EL (cell line): Measurements from ENCODE around the gene SPOCD1.
"Not testable (repeated sequence)": the region's sequence is repeated elsewhere in the genome, so short reads cannot be mapped to it uniquely, and the experiment has no call there.

ENCODE experiments used
- DNase-seq: peaks from one replicate; pipeline ENCODE4 v3.0.0-alpha.2; 2016

SPOCD1 gene

DNA sequence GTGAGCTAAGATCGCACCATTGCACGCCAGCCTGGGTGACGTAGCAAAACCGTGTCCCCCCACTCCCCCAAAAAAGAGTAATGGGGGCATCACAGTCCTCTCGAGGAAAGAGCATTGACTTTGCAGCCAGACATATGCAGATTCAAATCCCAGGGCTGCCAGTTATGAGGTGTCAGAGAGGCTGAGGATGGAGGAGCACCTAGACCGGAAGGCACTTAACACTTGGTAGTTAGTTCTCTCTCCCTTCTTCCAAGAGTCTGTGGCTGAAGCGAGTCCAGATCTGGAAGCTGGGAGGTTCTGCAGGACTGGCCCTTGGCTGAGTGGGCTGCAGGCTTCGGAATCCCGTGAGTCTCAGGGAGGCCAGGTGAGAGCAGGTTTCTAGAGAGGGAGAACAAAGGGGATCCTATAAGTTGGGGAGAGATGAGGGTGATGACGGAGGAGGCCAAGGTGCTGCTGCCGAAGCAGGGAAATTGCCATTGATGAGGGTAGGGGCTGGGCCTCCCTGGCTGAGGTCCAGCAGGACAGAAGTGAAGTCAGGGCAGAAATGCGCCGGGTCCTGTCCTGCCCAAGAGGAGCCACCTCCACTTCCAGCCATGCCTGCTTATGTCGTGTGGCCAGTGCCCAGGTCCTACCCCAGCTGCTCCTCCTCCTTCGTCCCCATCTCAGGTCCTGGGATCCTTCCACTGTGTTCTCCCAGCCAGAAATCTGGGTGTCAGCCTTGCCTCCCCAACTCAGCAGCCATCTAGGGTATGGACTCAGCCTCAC lies 13.3 kb upstream of the SPOCD1 start:
- no peak for DNase-seq

DNA sequence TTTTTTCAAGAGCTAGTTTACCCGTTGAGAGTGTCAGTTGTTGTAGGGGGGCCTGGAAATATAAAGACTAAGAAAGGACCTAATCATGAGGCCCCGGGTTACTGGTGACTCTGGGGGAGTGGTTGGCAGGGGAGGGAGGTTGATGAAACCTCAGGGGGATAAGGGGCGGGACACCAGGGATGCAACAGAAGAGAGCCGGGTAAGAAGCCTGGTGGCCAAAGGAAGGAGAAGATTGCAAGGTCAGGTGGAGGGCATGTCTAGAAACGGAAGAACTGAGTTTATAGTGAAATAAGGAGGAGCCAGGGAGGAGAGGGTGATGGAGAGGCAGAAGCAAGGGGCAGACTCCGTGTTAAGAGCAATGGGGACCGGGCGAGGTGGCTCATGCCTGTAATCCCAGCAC lies 12.5 kb upstream of the SPOCD1 start:
- DNase-seq = no peak

DNA sequence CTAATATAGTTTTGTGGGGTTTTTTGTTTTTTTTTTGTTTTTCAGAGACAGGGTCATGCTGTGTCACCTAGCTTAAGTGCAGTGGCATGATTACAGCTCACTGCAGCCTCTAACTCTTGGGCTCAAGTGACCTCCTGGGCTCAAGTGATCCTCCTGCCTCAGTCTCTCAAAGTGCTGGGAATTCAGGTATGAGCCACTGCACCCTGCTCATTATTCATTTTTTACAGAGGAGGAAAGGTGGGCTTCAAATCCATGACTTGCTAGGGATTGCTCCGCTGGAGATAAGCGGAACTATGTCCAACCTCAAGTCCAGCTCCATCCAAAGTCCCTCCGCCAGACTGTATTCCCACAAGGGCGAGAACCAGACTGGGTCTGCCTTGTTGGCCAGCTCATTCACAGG lies 8.0 kb upstream of the SPOCD1 start:
- no peak for DNase-seq

DNA sequence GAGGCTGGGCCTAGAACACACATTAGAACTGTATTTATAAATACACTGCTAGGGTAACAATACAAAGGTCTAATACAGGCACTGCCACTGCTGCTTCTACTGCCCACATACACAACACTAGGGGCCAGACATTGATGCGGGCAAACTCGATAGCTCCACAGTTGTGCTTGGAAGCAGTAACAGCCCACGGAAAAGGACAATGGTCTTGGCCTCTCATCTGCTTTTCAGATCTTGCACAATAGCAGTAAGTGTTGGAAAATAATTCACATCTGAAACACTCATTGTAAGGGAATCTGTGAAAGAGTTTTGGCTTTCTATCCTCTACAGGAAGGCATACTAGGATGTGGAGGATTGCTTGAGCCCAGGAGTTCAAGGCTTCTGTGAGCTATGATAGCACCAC lies 6.9 kb upstream of the SPOCD1 start:
- DNase-seq = no peak

DNA sequence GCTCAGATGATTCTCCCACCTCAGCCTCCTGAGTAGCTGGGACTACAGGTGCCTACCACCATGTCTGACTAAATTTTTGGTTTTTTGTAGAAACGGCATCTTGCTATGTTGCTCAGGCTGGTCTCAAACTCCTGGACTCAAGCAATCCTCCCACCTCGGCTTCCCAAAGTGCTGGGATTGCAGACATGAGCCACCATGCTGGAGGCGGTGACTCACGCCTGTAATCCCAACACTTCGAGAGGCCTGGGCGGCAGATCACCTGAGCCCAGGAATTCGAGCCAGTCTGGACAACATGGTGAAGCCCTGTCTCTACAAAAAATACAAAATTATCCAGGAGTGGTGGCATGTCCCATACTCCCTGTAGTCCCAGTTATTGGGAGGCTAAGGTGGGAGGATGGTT lies 4.4 kb upstream of the SPOCD1 start:
- DNase-seq = not testable (repeated sequence)

DNA sequence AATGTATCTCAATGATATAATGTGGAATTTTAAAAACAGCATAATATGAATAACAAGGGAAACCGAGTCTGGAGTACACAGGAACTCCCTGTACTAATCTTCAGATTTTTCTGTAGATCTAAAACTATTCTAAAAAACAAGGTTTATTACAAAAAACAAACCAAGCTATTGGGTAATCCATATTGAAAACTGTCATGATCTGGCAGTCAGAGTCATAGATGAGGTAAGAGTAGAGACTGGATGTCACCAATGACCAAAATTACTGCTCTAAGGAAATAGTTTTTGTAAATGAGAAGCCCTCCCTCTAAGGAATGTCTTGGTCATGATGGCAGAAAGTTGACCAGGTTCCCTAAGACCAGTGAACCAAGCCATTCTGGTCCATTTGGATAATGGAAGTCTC lies 2.4 kb upstream of the SPOCD1 start:
- no peak for DNase-seq

DNA sequence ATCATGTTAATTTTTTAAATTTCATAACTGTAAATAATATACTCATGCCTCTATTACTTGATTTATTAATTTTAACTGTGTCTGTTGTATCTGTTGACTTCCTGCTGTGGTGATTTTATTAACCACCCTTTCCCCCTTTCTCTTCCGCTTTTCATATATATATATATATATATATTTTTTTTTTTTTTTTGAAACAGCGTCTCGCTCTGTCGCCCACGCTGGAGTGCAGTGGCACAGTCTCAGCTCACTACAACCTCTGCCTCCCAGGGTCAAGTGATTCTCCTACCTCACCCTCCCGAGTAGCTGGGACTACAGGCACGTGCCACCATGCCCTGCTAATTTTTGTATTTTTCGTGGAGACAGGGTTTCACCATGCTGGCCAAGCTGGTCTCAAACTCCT lies 1.1 kb upstream of the SPOCD1 start:
- DNase-seq = not testable (repeated sequence)

DNA sequence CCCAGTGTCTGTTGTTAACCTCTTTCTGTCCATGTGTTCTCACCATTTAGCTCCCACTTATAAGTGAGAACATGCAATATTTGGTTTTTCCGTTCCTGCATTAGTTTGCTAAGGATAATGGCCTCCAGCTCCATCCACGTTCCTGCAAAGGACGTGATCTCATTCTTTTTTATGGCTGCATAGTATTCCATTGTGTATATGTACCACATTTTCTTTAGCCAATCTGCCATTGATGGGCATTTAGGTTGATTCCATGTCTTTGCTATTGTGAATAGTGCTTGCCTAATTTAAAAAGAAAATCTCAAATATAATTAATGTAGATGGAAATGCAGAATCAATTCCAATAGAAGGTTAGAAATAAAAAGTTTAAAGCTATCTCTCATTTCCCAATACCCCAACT lies 679 bp upstream of the SPOCD1 start:
- not testable (repeated sequence) for DNase-seq

DNA sequence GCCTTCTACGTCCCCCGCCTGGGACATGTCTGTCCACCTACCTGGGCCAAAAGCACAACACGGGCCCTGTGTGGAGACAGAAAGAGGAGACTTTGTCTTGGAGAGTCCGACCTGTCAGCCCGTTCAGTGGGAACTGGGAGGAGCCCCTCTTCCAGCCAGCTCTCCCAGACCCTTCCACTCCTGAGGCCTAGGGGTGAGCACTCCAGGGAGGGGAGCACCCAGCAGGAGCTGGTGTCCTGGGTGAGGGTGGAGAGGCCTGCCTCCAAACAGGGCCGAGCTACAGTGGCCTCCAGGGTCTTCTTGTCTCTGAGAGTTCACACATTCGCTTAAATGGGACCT lies 546 bp downstream of the SPOCD1 start:
- DNase-seq = no peak

DNA sequence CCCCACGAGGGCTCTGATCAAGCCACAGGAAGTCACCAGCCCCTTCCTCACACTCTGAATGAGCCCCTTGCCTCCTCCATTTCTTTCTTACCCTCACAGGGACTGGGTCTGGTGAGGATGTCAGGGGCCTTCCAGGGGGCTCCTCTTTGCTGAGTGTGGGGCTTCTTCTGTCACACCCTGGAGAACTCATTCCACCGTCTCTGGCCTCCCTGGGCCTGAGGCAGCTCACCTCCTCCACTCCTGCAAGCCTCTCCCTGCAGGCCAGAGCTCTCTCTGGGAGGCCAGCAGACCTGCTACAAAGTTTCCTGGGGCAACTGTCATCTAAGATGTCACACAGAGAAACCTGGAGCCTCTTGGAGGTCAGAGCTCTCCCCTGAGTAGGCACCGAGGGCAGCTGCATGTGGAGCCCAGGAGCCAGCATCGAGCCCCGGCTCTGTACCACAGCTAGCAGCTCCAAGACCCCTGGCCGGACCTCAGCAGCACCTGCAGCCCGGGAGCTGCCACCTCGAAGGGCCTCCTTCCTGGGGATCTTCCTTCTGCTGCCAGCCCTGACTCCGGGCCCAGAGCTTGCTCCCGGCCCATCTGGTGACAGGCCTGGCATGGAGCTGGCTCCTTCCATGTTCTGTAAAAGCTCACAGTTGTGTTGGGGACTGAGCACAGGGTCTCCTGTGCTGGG lies 1.1 kb downstream of the SPOCD1 start:
- DNase-seq = no peak

DNA sequence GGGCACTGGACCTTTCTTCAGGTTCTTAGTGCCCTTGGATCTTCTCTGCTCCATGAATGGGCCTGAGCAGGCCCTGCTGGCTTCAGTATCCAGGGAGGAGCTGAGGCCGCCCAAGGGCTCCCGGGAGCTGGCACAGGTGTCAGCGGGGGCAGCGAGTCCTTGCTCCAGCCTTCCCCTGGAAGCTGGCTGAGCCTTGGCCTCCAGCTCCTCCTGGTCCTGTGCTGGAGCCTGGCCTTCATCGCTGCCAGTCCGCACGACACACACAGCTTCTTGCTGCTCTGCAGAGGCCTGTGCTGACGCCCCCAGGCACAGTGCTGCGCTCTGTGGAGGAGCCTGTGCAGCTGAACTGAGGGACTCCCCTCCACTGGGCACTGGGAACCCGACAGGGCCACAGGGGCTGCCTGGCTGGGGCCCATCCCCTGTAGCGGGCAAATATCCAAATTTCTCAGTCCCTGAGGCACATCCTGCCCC lies 1.7 kb downstream of the SPOCD1 start:
- DNase-seq = no peak

DNA sequence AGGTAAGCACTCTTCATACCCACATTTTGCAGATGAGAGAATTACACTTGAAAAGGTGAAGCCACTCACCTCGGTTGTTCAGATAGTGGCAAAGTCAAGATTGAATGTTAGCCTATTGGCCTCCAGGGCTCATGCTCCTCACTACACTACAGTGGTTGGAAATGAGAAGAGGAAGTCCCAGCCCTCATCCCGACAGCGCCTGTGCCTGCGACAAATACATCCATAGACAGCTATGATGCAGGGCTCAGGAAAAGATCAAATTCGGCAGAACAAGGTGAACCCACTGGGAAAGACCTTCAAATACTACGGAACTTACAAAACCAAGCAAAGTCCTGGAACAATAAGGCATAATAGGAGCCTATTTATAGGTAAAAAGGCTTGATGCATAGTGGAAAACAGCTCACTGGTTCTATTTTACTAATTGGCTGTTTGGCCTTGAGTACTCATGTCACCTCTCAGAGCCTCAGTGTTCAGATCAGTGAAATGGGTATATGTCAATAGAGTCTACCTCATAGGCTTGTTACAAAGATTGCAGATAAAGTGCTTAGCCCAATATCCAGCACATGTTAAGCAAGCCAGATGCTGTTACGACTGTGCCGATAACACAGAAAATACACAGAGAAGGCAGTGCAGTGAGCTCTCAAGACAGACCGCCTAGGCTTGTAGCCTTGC lies 3.5 kb downstream of the SPOCD1 start:
- no peak for DNase-seq

DNA sequence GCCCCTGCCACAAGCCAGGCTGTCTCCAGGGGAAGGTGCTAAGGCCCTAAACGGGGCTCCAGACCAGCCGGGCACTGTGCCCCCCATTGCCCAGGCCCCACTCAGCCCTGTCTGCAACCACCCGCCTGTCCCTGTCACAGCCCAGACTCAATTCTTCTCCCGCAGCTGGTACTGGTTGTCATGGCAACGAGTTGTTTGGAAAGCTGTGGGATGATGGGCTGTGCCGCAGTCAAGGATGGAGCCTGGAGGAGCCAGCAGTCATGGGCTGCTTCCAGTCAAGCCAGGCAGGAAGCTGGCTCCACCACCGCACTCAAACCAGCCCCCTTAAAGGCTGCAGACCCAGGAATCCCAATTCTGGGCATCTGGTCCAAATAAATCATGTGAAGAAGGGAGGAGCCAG lies 4.2 kb downstream of the SPOCD1 start:
- no peak for DNase-seq

DNA sequence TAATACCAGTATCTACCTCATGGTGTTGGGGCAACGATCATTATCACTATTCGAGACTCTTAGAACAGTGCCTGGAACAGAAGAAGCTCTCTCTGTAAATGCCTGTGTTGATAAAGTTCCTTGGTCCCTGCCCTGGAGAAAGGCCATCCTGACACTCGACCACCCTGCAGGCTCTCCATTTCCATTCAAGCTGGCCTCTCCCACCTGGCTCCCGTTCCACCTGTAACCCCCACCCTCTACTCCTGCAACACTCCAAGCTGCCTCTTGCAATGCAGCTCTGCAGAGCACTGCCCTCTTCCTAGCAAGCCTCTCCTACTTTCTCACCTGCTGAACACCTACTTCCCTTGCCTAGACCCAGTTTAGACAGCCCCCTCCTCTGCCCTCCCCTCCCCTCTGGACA lies 6.1 kb downstream of the SPOCD1 start:
- no peak for DNase-seq

DNA sequence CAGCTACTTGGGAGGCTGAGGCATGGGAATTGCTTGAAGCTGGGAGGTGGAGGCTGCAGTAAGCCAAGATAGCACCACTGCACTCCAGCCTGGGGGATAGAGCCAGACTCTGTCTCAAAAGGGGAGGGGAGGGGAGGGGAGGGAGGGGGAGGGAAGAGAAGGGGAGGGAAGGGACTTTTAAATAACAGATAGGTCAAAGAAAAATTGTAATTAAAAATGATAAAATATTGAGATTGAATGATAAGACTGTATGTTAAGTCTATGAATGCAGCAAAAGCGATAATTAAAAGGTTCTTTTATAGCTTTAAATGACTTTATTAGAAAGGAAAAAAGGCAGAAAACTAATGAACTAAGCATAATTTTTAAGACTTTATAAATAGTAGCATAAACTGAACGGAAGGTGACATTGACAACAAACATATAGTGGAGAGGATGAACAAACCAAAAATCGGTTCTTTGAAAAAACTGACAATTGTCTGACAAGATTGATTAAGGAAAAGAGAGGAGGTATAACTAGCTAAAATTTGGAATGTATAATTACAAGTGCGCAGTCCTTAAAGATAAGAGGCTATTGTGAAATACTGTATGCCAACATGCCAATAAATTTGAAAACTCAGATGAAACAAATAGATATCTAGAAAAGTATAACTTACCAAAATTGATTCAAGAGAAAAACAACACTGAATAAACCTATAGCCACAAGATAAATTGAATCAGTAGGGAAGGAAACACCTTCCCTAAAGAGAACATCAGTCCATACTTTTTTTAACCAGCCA lies 8.4 kb downstream of the SPOCD1 start:
- DNase-seq = no peak

DNA sequence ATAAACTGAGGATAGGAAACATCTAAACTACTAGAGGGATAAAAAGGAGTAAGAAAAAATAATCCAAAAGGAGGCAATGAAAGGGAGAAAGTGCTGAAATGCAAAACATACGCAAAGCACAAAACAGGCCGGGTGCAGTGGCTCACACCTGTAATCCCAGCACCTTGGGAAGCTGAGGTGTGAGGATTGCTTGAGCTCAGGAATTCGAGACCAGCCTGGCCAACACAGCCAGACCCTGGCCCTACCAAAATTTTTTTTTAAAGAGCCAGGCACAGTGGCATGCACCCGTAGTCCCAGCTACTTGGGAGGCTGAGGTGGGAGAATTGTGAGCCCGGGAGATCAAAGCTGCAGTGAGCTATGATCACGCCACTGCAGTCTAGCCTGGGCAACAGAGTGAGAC lies 10.5 kb downstream of the SPOCD1 start:
- DNase-seq = no peak

DNA sequence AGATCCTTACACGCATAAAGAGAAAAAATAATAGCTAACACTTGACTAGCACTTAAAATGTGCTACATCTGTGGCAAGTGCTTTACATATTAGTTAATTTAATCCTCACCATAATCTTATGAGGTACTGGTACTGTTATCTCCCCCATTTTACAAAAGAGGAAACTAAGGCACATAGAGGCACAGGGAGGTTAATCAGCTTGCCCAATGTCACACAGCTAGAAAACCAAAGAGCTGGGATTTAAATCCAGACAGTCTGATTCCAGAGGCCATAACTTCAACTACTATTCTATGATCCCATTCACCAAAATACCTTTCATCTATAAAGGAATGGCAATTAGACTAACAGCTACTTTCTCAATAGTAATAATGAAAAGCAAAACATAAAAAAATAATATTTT lies 11.7 kb downstream of the SPOCD1 start:
- no peak for DNase-seq

DNA sequence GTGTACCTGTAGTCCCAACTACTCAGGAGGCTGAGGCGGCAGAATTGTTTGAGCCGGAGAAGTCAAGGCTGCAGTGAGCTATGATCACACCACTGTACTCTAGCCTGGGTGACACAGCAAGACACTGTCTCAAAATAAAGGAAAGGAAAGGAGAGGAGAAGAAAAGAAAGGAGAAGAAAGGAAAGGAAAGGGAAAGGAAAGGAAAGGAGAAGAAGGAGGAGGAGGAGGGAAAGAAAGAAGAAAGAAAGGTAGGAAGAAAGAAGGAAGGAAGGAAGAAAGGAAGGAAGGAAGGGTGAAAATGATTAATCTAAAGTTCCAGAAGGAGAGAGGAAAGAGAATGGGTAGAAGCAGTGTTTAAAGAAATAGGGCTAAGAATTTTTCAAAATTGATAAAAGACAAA lies 12.2 kb downstream of the SPOCD1 start:
- no peak for DNase-seq

DNA sequence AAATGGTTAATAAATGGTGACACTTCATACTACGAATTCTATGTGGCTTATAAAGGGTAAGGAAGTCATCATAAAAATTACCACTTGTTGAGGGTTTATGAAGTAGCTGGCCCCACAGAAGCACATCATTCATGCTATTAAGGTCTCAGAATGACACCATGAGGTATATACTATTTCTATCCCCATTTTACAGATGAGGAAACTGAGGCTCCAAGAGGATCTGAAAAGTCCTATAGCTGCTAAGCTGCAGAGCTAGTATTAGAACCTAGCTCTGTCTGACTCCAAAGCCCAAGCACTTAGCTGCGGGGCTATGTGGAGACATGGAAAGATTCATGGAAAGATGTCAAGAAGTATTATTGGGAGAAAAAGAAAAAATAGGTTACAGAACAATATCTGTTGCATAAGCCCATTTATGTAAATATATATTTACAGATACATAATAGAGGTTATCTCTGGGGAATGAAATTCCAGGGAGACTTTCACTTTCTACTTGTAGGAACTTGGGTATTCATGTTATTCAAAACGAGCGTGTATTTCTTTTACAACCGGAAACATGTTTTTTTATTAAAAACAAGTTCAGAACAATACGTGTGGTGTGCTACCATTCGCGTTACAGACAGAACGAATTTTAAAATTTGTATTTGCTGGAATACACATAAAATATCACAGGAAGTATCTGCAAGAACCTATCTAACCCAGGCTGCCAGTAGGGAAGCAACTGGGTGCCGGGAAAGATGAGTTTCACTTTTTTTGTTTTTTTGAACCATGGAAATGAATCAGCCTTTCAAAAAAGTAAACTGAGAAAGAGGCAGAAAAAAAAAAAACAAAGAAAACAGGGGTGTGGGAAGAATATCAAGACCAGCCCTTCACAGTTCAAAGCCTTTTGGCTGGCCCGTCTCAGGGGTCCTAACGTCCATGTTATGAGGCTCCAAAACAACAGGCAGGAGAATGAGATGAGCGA lies 13.4 kb downstream of the SPOCD1 start:
- no peak for DNase-seq

DNA sequence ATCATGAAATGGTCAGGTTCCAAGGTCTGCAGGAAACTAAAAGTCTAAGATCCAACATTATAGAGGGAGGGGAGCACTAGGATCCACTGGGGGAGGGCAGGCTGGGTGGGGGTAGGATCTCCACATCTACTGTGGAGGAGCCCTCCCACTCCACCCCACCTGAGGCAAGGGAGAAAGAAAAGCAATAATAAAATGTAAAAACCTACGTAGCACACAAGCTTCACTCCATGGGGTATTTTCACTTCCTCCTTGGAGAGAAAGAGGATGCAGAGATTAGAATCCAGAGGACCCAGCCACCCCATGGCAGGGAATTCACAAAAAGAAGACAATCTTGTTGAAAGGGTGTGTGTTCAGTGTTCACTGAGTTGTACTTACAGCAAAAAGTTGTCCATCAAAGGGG lies 14.4 kb downstream of the SPOCD1 start:
- DNase-seq = no peak

DNA sequence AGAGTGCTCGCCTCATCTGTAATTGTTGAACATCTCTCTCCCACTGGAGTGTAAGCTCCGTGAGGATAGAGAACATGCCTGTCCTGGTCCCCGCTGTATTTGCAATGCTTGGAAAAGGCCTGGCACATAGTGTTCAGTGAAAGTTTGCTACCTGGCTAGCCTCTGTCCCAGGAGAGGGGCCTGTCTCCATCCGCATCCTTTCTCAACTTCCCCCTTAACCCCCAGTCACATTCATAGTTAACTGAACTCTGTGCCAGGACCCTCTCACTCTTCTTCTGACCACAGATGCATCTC lies 15.2 kb downstream of the SPOCD1 start:
- no peak for DNase-seq

DNA sequence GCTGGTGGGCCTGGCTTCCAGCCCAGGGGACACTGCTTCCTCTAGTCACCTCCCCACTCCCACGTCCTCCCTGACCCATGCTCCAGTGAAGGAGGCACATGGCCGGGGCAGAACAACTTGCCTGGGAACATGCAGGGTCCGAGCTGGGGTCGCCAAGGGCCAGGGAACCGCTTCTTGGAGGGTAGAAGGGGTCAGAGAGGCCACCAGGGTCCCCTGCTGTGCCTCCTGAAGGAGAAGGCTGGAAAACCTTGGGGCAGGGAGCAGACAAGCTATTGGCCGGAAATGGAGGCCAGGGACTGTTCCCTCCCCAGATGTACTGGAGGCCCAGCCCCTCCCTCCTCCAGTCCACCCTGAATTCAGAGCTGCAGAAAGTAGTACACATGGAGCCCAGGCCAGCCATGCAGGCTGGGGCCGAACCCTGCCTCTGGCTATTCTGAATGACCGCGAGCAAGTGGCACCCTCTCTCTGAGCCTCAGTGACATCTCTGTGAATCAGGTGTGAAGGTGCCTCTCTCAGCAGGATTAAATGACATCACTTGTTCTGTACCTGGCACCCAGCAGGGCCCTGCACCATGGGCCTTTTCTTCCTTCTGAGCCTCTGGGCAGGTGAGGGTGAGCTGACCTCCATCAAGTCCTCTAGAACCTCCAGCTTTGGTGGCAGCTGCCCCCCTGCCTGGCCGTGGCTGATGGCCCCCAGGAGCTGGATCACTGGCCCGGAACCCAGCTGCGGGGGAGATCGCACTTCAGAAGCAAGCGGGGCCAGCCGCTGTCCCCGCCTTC lies 15.7 kb downstream of the SPOCD1 start:
- DNase-seq = no peak
